ENCODE results near the gene SLC2A3. TPM values are rescaled to one million over a fixed set of nuclear protein-coding genes. Genes with fewer than 3 reads are reported as not detected.
A peak's percentile ranks its signal among the peaks of the same experiment; 100 is the strongest.

Gene SLC2A3
- total RNA-seq, 4 donors from 2014 or later = 1.9 to 69.3 (median 11.2) TPM

- H3K27ac ChIP-seq = no peak within 1 kb of the TSS
- no peaks in the 10 kb centered on the region for H3K4me1 ChIP-seq
- no peak for TF ChIP-seq CTCF (IDR thresholded peaks at IDR 0.05)
- TF ChIP-seq POLR2A (IDR thresholded peaks at IDR 0.05) = no peak
- no peak for DNase-seq
- H3K27me3 ChIP-seq = no peaks in the 10 kb centered on the region
- H3K4me3 ChIP-seq = peak within 1 kb of the TSS in 2 of 4 donors; percentile 16 to 32
- no peaks in the 10 kb centered on the region for H3K36me3 ChIP-seq
- H3K9me3 ChIP-seq = no peaks in the 10 kb centered on the region
Observed at GRCh38 chr12:7872566-7873319, 63.2 kb downstream of the SLC2A3 start, which contains the start of gene SLC2A14. Gene SLC2A14, minus strand, starts transcription at chr12:7872915. Its CDS starts 3,035 bp downstream, at chr12:7869880.

GRCh38 chr12:7870335-7870734 lies 65.7 kb downstream of the SLC2A3 start:
- no peaks in the 10 kb centered on the region for H3K36me3 ChIP-seq
- TF ChIP-seq POLR2A (IDR thresholded peaks at IDR 0.05) (no peak), CTCF (IDR thresholded peaks at IDR 0.05) (no peak)
- DNase-seq = no peak

More at GRCh38 chr12:7870335-7870734, 65.7 kb downstream of the SLC2A3 start:
- Histone ChIP-seq H3K4me3 (no peak overlapping the region), H3K9me3 (no peaks in the 10 kb centered on the region), H3K4me1 (no peaks in the 10 kb centered on the region), H3K27ac (no peak overlapping the region), H3K27me3 (no peaks in the 10 kb centered on the region)

Small RNA genes lying within 50 kb of the gene (small RNA-seq; reads per million reads assigned to genes)
- 0 reads per million in 2 donors for gene RF00019

Other genes with a start within 250 kb of the SLC2A3 start
- gene GDF3, start 240.4 kb downstream of the SLC2A3 start, total RNA-seq = not detected
- gene DPPA3, start 224.8 kb downstream of the SLC2A3 start, total RNA-seq = not detected
- not detected for gene CLEC4C, start 188.8 kb downstream of the SLC2A3 start, total RNA-seq
- gene NANOGNB, start 171.0 kb downstream of the SLC2A3 start, total RNA-seq = not detected
- not detected for gene NANOG, start 146.8 kb downstream of the SLC2A3 start, total RNA-seq
- 1 to 10 TPM in 1 of 4 donors, under 1 TPM in 1, not detected in 2; 0.57 to 1.1 TPM for gene SLC2A14, start 63.3 kb downstream of the SLC2A3 start, total RNA-seq
- 10 to 100 TPM in 3 of 4 donors, 1 to 10 TPM in 1; 9.6 to 16.5 (median 13.9) TPM for gene FOXJ2, start 96.5 kb upstream of the SLC2A3 start, total RNA-seq
- gene C3AR1, start 130.2 kb upstream of the SLC2A3 start, total RNA-seq = 1 to 10 TPM in 3 of 4 donors, under 1 TPM in 1; 0.70 to 2.9 (median 1.5) TPM
- 10 to 100 TPM; 17.3 to 50.4 (median 35.9) TPM for gene NECAP1, start 146.1 kb upstream of the SLC2A3 start, total RNA-seq
- gene CLEC4A, start 187.4 kb upstream of the SLC2A3 start, total RNA-seq = 10 to 100 TPM in 1 of 4 donors, 1 to 10 TPM in 1, not detected in 2; 8.3 to 10.1 TPM
- not detected for gene ZNF705A, start 220.8 kb upstream of the SLC2A3 start, total RNA-seq

All from Peyer's patch (tissue), 4 donors.